GM23338 (cell line): ENCODE measurements around the gene DENND4B.

Source experiments
- CREB1 ChIP-seq: fragments of 250-450 bp; sonication (Bioruptor Pico); IDR thresholded peaks from 2 replicates; pipeline ENCODE4 v1.5.0; 2020; ENCODE audit warnings: low read depth, mild to moderate bottlenecking, moderate library complexity
- CTCF ChIP-seq, 2 experiments: fragments of 200-600 bp in 1 of 2; sonication (generic) in 1 of 2; conservative IDR thresholded peaks; 2 replicates each; pipeline versions ENCODE4 v1.5.1 to v1.6.1; 2016 to 2017; ENCODE audit warnings: antibody characterized with exemption in 2 of 2, low read depth in 2 of 2, mild to moderate bottlenecking in 2 of 2, moderate library complexity in 1 of 2
- EZH2 ChIP-seq: fragments of 200-600 bp; sonication (generic); IDR thresholded peaks from one replicate; pipeline ENCODE4 v1.8.0; 2017; ENCODE audit warnings: antibody characterized with exemption, mild to moderate bottlenecking, low read depth; ENCODE audit not compliant: unreplicated experiment
- EZH2phosphoT487 ChIP-seq: fragments of 200-600 bp; sonication (generic); IDR thresholded peaks from one replicate; pipeline ENCODE4 v1.8.1; 2018; ENCODE audit warnings: antibody characterized with exemption; ENCODE audit not compliant: unreplicated experiment
- JUNB ChIP-seq: IDR thresholded peaks from one replicate; pipeline ENCODE4 v1.6.1; 2016; ENCODE audit warnings: antibody characterized with exemption; ENCODE audit not compliant: unreplicated experiment
- POLR2AphosphoS5 ChIP-seq: IDR thresholded peaks from 2 replicates; pipeline ENCODE4 v1.6.1; 2016; ENCODE audit warnings: antibody characterized with exemption, low read depth
- REST ChIP-seq: IDR thresholded peaks from one replicate; pipeline ENCODE4 v1.6.1; 2018; ENCODE audit warnings: antibody characterized with exemption; ENCODE audit not compliant: unreplicated experiment

GRCh38 chr1:153944005-153944826, 2.3 kb downstream of the DENND4B start:
- TF ChIP-seq CTCF (conservative IDR thresholded peaks at IDR 0.05; ENCODE audit: low read depth in 2 of 2) (no peak), POLR2AphosphoS5 (no peak), EZH2 (no peak), JUNB (no peak), EZH2phosphoT487 (no peak), REST (no peak), CREB1 (CRISPR knock-in tag) (peak; percentile 80)
